ENCODE measurements around the gene PRG3. TPM values are rescaled to one million over a fixed set of nuclear protein-coding genes. Genes with fewer than 3 reads are reported as not detected.
"Not testable (repeated sequence)": the region's sequence is repeated elsewhere in the genome, so short reads cannot be mapped to it uniquely, and the experiment has no call there.

The PRG3 gene
- total RNA-seq, 1 donor from 2014 or later: not detected

GRCh38 chr11:57364851-57365660 is 15.9 kb downstream of the PRG3 start:
- no peak for DNase-seq (ENCODE audit: low read depth)
- Histone ChIP-seq H3K27me3 (ENCODE audit: control insufficient read depth, insufficient read depth, low read length) (no peaks in the 10 kb centered on the region), H3K36me3 (ENCODE audit: control insufficient read depth, insufficient read depth, low read length) (no peaks in the 10 kb centered on the region), H3K4me3 (ENCODE audit: low read depth, low read length) (no peak overlapping the region)
- TF ChIP-seq, protein P1, sequence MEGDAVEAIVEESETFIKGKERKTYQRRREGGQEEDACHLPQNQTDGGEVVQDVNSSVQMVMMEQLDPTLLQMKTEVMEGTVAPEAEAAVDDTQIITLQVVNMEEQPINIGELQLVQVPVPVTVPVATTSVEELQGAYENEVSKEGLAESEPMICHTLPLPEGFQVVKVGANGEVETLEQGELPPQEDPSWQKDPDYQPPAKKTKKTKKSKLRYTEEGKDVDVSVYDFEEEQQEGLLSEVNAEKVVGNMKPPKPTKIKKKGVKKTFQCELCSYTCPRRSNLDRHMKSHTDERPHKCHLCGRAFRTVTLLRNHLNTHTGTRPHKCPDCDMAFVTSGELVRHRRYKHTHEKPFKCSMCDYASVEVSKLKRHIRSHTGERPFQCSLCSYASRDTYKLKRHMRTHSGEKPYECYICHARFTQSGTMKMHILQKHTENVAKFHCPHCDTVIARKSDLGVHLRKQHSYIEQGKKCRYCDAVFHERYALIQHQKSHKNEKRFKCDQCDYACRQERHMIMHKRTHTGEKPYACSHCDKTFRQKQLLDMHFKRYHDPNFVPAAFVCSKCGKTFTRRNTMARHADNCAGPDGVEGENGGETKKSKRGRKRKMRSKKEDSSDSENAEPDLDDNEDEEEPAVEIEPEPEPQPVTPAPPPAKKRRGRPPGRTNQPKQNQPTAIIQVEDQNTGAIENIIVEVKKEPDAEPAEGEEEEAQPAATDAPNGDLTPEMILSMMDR (IDR thresholded peaks at IDR 0.05; ENCODE audit: insufficient read depth, low read length, poor library complexity, severe bottlenecking): no peak

- no peaks in the 10 kb centered on the region for H3K27me3 ChIP-seq (ENCODE audit: control insufficient read depth, insufficient read depth, low read length)
- H3K4me3 ChIP-seq (ENCODE audit: low read depth, low read length): no peak overlapping the region
- H3K36me3 ChIP-seq (ENCODE audit: control insufficient read depth, insufficient read depth, low read length): no peaks in the 10 kb centered on the region
- no peak for DNase-seq (ENCODE audit: low read depth)
- TF ChIP-seq, protein P1 (IDR thresholded peaks at IDR 0.05; ENCODE audit: insufficient read depth, low read length, poor library complexity, severe bottlenecking): no peak
Observed at GRCh38 chr11:57363131-57364080, 17.5 kb downstream of the PRG3 start.

DNA sequence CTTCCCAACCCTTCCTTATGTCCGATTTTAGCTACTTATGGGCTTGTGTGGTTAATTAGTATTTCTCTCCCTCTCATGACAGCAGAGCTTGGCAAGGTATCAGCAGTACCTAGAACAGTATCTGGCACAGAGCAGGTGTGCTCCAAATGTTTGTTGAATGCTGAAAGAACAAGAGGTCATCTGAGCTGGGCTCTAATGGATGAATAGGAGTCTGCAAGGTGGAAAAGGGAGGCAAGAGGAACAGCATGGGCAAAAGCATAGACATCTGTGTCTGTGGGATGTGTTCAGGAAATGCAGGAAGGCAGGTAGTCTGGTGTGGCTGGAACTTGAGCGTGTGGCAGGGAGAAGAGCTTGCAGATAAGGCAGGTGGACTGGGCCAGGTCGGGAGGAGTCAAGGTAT is 19.0 kb downstream of the PRG3 start:
- H3K36me3 ChIP-seq (ENCODE audit: control insufficient read depth, insufficient read depth, low read length): no peaks in the 10 kb centered on the region
- no peaks in the 10 kb centered on the region for H3K27me3 ChIP-seq (ENCODE audit: control insufficient read depth, insufficient read depth, low read length)
- DNase-seq (ENCODE audit: low read depth): no peak
- TF ChIP-seq, protein P1 (IDR thresholded peaks at IDR 0.05; ENCODE audit: insufficient read depth, low read length, poor library complexity, severe bottlenecking): no peak
- no peak overlapping the region for H3K4me3 ChIP-seq (ENCODE audit: low read depth, low read length)

DNA sequence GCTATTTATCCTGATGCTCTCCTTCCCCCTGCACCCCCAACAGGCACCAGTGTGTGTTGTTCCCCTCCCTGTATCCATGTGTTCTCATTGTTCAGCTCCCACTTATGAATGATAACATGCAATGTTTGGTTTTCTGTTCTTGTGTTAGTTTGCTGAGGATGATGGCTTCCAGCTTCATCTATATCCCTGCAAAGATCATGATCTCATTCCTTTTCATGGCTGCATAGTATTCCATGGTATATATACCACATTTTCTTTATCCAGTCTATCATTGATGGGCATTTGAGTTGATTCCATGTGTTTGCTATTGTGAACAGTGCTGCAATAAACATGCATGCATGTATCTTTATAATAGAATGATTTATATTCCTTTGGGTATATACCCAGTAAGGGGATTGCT is 19.5 kb downstream of the PRG3 start:
- not testable (repeated sequence) for H3K27me3 ChIP-seq (ENCODE audit: control insufficient read depth, insufficient read depth, low read length); DNase-seq (ENCODE audit: low read depth); H3K36me3 ChIP-seq (ENCODE audit: control insufficient read depth, insufficient read depth, low read length); H3K4me3 ChIP-seq (ENCODE audit: low read depth, low read length)

- Histone ChIP-seq H3K36me3 (ENCODE audit: control insufficient read depth, insufficient read depth, low read length) (no peaks in the 10 kb centered on the region), H3K4me3 (ENCODE audit: low read depth, low read length) (no peak overlapping the region), H3K27me3 (ENCODE audit: control insufficient read depth, insufficient read depth, low read length) (no peaks in the 10 kb centered on the region)
- DNase-seq (ENCODE audit: low read depth): no peak
- TF ChIP-seq, protein P1 (IDR thresholded peaks at IDR 0.05; ENCODE audit: insufficient read depth, low read length, poor library complexity, severe bottlenecking): no peak
Observed at GRCh38 chr11:57360991-57361390, 20.0 kb downstream of the PRG3 start.

Measured in kidney epithelial cell (primary cell).